ENCODE data around the gene PPM1L.

The PPM1L gene

DNA sequence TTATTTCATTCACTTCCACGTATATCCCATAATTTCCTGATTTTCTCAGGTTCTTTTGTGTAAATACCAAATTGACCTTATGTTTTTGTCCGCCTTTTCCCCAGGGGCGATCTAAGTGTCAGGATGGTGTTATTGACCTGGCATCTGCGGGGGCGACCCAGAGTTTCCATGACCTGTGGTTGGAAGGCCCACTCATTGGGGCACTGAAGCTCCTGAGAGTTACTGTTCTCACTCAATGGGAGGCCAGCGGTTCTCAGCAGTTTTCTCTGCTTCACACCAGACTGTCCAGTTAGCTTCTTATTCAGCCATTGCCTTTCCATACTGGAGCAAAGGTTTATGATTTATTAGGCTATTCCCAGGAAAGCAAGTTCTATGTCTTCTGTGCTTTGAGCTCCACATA, 295.8 kb downstream of the PPM1L start:
- no peak for DNase-seq

DNA sequence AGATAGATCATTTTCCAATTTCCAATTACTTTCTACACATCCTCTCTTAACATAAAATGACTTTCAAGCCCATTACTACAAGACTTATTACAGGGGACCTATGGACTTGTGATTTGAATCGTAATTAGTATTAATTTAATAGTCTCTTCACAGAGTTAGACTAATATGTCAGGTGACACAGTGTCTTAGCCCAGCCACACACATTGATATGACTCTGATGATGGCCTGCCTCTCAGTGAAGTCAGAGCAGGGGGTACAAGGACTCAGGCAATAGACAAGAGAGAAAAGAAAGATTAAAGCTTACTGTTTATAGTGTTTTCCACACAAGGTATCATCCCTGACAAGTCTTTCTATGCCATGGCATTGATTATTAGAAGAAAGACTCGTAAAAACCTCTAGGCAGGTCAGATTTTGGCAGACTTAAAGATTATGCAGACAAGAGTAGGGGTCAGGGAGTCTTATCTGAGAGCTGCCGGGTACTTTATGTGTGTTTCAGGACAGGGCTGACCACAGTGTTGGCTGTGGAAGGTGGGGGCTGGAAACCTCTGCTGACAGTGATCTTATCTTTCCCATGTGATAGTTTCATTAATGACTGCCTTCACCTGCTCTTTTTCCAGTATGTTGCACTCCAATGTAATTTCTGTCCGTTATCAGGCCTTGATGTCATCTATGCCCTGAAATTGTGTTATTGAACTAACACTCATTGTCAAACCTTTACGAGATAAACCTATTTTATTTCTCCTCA, 299.0 kb downstream of the PPM1L start:
- no peak for DNase-seq

DNA sequence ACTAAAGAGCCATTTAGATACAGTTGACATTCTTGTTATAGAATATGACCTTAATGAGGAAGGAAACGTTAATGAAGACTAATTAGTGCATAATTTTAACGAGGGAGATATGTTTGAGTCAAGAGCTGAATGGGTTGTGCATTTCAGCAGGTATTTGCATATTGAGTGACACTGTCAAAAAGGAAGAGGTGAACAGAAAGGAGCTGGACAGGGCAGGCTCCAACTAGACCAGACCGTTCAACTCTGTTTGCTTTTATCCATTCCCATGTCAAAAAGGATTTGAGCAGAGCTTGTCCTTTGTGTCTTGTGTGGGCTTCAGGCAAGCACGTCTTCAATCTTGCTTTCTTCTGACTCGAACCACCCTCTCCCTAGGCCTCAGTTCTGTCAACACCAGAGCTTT, 308.4 kb downstream of the PPM1L start:
- no peak for DNase-seq

- DNase-seq = no peak
Measured at GRCh38 chr3:161066930-161067329, 310.9 kb downstream of the PPM1L start.

DNA sequence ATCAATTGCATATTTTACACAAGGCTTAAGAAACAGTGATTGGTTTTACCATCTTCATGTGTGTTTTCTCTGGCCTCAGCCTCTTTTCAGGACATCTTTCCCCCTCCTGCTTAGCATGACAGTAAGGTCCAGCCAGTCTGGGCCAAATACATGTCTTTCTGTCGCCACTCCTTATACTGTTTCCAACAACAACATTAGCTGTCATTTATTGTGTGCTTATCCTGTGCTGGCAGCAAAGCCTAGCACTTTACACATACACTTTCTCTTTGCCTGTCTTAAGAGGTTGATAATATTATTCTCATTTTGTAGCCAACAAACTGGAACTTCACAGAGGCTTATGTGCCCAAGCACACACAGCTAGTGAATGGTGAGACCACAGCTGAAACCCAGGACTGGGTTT, 311.3 kb downstream of the PPM1L start:
- DNase-seq = no peak

- DNase-seq = peak; percentile 5
Measured at GRCh38 chr3:161069511-161070251, 313.6 kb downstream of the PPM1L start.

DNA sequence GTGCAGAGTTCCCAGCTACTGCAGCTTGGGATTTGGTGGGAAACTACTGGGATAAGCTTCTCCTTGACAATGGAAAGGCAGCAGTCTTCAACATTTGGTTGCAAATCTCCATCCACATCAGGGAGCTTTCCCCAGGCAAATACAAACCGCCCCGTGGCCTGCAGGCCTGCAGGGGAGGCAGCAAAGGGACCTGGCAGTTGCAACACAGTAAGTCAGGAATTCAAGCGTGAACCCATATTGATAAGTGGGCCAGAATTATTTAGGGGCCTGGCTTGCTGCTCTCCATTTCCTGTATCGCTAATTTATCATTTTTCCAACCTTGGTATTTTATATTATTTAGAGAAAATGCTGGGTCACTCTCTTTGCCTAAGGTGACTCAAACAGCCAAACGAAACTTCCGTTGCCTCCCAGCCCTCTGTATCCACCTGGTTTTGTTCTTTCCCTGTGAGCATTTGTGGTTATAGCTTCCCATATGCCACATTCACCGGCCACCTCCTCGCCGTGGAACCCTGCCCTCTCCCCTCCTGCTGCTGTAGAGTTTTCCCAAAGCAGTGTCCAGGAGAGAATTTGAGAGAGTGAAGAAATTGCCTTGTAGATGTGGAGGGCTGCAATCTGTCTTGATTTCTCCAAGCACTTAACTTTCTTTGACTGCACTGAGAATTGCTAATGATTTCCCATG, 314.4 kb downstream of the PPM1L start:
- no peak for DNase-seq

GRCh38 chr3:161070980-161071663, 315.1 kb downstream of the PPM1L start:
- no peak for DNase-seq

GRCh38 chr3:161072211-161072621, 316.2 kb downstream of the PPM1L start:
- no peak for DNase-seq

DNA sequence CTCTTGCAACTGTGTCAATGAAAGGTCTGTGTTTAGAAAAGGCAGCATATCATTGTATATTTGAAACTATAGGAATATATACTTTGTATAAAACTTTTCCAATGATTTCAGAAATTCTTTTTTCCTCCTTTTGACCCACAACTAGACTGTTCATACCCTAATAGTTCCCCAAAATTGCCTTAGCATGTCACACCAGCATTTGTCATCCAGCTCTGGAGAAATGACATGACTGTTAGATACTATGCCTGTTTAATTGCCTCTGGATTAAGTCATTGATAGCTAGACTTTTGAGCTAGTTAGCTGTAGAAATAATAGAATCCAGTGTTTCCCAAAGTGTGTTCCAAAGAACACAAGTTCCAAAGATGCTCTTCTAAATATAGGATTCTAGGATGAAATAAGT, 316.7 kb downstream of the PPM1L start:
- no peak for DNase-seq

DNA sequence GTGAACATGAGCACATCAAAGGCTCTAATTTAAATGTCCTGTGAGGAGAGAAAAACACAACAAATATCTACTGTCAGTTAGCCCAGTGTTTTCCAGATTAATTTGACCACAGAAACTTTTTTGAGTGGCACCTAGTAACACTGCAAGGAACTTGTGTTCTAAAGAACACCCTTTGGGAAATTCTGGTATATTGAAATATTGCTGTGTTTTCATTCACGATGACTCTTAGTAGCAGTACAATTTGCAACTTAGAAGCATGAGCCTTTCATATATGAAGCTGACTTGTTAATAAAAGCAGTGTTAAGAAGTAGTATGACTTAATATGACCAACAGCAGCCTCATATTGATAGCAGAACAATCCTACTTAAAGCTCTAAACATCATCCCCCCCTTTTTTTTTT, 317.1 kb downstream of the PPM1L start:
- no peak for DNase-seq

GRCh38 chr3:161081633-161082032, 325.6 kb downstream of the PPM1L start:
- no peak for DNase-seq

DNA sequence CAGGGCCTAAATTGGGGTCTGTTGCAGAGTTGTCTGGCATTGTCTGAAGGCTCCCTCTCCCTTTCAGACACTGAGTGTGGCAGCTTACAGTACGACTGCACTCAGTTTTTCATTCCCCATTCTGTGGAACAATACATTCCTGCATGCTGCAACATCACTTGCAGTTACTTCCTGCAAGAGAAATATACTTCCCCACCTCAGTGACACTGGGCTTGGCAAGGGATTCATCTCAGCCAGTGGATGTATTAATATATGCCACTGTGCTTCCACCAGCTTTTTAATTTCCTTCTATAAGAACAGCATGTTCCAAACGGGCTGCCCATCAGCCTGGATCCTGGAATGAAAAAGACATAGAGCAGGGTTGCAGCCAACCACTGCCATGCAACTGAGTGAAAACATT, 326.0 kb downstream of the PPM1L start:
- no peak for DNase-seq

DNA sequence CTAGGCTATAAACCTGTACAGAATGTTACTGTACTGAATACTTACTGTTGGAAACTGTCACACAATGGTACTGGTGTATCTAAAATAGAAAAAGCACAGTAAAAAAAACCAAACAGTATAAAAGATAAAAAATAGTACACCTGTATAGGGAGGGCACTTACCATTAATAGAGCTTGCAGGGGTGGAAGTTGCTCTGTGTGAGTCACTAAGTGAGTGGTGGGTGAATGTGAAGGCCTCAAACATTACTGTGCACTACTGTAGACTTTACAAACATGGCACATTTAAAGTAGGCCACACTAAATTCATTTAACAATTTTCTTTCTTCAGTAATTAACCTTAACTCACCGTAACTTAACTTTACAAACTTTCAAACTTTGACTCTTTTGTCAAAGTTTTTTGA, 327.1 kb downstream of the PPM1L start:
- no peak for DNase-seq

DNA sequence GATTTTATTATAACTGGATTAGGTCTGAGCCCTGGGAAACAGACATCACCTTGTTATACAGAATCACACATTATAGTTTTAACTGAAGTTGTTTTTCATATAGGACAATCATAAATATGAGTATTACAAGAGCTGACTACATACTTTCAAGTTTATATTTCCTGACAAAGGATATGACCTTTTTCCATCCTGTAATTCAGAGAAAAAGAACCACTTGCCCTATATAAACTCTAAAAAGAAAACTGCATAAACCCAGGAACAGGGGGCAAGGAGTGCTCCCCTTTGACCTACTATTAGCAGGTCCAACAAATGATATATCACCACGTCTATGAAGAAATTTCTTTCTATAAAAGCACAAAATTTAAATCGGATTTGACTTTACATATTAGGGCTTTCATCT, 328.2 kb downstream of the PPM1L start:
- no peak for DNase-seq

GRCh38 chr3:161093895-161094294, 337.9 kb downstream of the PPM1L start:
- DNase-seq = no peak

DNA sequence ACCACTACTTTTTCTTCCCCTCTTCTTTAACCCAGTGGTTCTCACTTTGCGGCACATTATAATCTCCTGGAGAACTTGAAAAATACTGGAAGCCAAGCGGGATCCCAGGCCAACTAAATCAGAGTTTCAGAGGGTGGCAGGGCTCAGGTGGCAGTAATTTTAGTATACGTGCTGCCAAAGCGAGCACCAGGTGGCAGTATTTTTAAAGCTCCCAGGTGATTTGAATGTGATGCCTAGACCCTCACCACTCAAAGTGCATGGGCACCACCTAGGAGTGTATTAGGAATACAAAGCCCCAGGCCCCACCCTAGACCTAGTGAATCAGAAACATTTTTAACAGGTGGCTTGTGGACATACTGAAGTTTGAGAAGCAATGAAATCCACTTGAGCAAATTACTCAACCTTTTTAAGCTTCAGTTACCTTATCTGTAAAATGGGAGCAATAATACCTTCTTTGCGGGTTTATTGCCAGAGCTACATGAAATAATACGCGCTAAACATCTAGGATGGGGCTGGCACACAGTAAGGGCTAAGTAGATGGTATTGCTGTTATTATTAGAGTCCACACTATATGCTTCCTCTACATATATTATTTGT, 340.8 kb downstream of the PPM1L start:
- no peak for DNase-seq

DNA sequence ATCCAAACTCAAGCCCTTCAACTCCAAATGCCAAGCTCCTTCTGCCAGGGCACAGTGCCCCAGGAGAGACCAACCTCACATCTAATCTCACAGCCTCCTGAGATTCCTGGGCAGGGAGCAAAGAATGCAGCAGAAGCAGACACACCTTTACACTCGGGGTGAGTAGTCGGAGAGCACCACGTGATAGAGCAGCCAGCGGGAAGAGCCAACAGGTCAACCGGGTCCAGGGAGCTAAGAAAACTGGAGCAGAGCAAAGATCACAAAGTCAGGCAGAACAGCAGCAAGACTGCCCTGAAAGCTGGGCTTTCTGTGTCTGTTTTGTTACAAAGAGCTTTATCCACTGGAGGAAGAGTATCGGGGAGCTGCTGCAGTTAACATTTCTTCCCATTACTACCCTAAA, 345.0 kb downstream of the PPM1L start:
- no peak for DNase-seq

DNA sequence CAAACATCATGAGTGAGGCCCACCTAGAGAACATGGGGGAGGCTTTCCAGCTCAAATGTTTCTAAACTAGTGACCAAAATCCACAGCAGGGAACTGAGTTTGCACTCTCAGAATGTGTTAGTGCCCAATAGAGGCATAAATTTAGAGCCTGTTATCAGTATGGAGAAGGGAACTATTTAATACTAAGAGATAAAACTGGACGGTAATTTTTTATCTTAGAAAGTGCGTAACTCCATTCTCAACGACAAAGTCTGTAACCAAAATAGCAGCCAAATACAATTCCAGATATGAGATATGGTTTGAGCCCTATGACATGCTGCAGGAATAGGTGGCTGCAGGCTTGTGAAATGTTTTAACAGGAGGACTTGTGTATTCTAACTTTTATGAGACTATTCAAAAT, 345.6 kb downstream of the PPM1L start:
- DNase-seq = no peak

DNA sequence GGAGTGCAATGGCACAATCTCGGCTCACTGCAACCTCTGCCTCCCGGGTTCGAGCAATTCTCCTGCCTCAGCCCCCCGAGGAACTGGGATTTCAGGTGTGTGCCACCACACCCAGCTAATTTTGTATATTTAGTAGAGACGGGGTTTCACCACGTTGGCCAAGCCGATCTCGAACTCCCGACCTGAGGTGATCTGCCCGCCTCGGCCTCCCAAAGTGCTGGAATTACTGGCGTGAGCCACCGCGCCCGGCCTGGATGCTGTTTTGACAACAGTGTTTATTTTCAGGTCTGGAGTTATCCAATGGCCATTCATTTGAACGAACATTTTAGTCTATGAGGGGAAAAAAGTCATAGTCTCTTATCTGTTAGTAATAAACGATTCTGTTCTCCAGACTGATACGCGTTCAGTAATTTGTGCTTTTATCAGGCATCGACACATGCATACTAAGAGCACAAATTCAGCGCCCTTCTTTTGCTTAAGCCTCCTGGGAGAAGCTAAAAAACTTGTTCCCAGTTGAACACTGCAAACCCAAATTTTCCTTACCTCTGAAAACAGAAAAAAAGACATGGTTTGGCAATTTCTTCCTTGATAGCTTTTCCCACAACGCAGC, 347.9 kb downstream of the PPM1L start:
- no peak for DNase-seq

- no peak for DNase-seq
Measured at GRCh38 chr3:161104561-161105551, 348.8 kb downstream of the PPM1L start, which contains the start of gene B3GALNT1. B3GALNT1 (minus strand) TSS chr3:161105349; CDS start chr3:161086754, 18,595 bp downstream.
